Measurements from ENCODE around the gene OAT.
"Not testable (repeated sequence)": the region's sequence is repeated elsewhere in the genome, so short reads cannot be mapped to it uniquely, and the experiment has no call there.

The OAT gene

DNA sequence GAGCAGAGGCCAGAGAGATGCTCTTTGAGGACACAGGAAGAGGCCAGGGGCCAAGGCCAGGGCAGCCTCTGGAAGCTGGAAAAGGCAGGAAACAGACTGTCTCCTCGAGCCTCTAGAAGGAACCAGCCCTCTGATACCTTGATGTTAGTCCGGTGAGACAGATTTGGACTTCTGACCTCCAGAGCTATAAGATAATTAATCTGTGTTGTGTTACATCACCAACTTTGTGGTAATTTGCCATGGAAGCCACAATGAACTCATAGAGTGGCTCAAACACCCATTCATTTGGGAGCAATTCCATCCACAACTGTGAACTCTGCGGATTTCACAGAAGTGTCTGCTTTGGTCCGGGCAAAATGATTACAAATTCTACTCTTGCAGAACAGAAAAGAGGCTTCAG is 48.7 kb downstream of the OAT start:
- TF ChIP-seq EZH2 (IDR thresholded peaks at IDR 0.05; ENCODE audit: borderline replicate concordance, low read depth, low read length, severe bottlenecking): no peak
- TF ChIP-seq, protein P1, sequence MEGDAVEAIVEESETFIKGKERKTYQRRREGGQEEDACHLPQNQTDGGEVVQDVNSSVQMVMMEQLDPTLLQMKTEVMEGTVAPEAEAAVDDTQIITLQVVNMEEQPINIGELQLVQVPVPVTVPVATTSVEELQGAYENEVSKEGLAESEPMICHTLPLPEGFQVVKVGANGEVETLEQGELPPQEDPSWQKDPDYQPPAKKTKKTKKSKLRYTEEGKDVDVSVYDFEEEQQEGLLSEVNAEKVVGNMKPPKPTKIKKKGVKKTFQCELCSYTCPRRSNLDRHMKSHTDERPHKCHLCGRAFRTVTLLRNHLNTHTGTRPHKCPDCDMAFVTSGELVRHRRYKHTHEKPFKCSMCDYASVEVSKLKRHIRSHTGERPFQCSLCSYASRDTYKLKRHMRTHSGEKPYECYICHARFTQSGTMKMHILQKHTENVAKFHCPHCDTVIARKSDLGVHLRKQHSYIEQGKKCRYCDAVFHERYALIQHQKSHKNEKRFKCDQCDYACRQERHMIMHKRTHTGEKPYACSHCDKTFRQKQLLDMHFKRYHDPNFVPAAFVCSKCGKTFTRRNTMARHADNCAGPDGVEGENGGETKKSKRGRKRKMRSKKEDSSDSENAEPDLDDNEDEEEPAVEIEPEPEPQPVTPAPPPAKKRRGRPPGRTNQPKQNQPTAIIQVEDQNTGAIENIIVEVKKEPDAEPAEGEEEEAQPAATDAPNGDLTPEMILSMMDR (IDR thresholded peaks at IDR 0.05; ENCODE audit: borderline replicate concordance, extremely low read depth, low read length, poor library complexity, severe bottlenecking): no peak
- Histone ChIP-seq H4K20me1 (ENCODE audit: insufficient read depth, low read length) (no peaks in the 10 kb centered on the region), H3K9ac (ENCODE audit: low read depth, low read length) (no peak overlapping the region), H3K36me3 (ENCODE audit: insufficient read depth, low read length) (no peaks in the 10 kb centered on the region), H2AFZ (ENCODE audit: low read depth, low read length) (no peak overlapping the region), H3K4me3 (ENCODE audit: low read depth in 1 of 2, low read length in 2 of 2) (no peak overlapping the region), H3K27ac (ENCODE audit: low read length) (no peak overlapping the region), H3K79me2 (ENCODE audit: insufficient read depth, low read length) (no peaks in the 10 kb centered on the region), H3K27me3 (ENCODE audit: insufficient read depth, low read length, poor library complexity) (no peaks in the 10 kb centered on the region), H3K4me1 (ENCODE audit: insufficient read depth, low read length) (peaks cover 17% of the 10 kb centered on the region), H3K9me3 (ENCODE audit: insufficient read depth, low read length, severe bottlenecking) (no peaks in the 10 kb centered on the region), H3K4me2 (ENCODE audit: insufficient read depth, low read length) (no peak overlapping the region)
- ATAC-seq (ENCODE audit: insufficient read depth, low read depth) (no peak), DNase-seq (no peak)

DNA sequence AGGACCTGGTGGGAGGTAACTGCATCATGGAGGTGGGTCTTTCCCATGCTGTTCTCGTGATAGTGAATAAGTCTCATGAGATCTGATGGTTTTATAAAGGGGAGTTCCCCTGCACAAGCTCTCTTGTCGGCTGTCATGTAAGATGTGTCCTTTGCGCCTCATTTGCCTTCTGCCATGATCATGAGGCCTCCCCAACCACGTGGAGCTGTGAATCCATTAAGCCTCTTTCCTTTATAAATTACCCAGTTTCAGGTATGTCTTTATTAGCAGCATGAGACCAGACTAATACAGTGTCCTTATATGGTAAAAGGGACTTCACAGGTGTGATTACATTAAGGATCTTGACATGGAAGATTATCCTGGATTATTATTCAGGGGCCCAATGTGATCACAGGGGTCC is 49.2 kb downstream of the OAT start:
- not testable (repeated sequence) for DNase-seq; H3K9me3 ChIP-seq (ENCODE audit: insufficient read depth, low read length, severe bottlenecking); H3K27ac ChIP-seq (ENCODE audit: low read length); H3K9ac ChIP-seq (ENCODE audit: low read depth, low read length); H2AFZ ChIP-seq (ENCODE audit: low read depth, low read length); H3K36me3 ChIP-seq (ENCODE audit: insufficient read depth, low read length); H3K4me3 ChIP-seq (ENCODE audit: low read depth in 1 of 2, low read length in 2 of 2); H3K27me3 ChIP-seq (ENCODE audit: insufficient read depth, low read length, poor library complexity); H3K4me2 ChIP-seq (ENCODE audit: insufficient read depth, low read length); H4K20me1 ChIP-seq (ENCODE audit: insufficient read depth, low read length); H3K79me2 ChIP-seq (ENCODE audit: insufficient read depth, low read length); ATAC-seq (ENCODE audit: insufficient read depth, low read depth)
- peaks cover 17% of the 10 kb centered on the region for H3K4me1 ChIP-seq (ENCODE audit: insufficient read depth, low read length)

DNA sequence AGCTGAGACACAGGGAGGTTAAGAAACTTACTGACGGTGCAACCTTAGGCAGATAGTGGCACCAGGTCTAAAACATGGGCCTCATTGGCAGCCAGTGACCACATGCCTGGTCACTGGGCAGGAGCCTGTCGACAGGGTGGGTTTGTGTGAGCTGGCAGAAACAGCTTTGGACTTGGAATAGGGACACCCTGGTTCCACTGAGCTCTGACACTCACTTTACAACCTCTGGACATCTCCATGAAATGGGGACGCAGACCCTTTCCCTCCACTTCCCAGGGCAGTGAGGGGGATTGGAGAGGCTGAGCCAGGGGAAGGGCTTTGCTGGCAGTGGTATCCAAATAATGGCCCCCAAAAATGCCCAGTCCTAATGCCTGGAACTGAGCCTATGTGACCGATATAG is 49.7 kb downstream of the OAT start:
- no peaks in the 10 kb centered on the region for H3K79me2 ChIP-seq (ENCODE audit: insufficient read depth, low read length)
- no peak overlapping the region for H3K9ac ChIP-seq (ENCODE audit: low read depth, low read length)
- no peak overlapping the region for H2AFZ ChIP-seq (ENCODE audit: low read depth, low read length)
- no peak for TF ChIP-seq EZH2 (IDR thresholded peaks at IDR 0.05; ENCODE audit: borderline replicate concordance, low read depth, low read length, severe bottlenecking)
- TF ChIP-seq, protein P1 (IDR thresholded peaks at IDR 0.05; ENCODE audit: borderline replicate concordance, extremely low read depth, low read length, poor library complexity, severe bottlenecking): no peak
- H3K4me3 ChIP-seq (ENCODE audit: low read depth in 1 of 2, low read length in 2 of 2): no peak overlapping the region
- H3K4me1 ChIP-seq (ENCODE audit: insufficient read depth, low read length): peaks cover 17% of the 10 kb centered on the region
- no peaks in the 10 kb centered on the region for H3K36me3 ChIP-seq (ENCODE audit: insufficient read depth, low read length)
- no peaks in the 10 kb centered on the region for H3K27me3 ChIP-seq (ENCODE audit: insufficient read depth, low read length, poor library complexity)
- no peaks in the 10 kb centered on the region for H4K20me1 ChIP-seq (ENCODE audit: insufficient read depth, low read length)
- ATAC-seq (ENCODE audit: insufficient read depth, low read depth) (no peak), DNase-seq (no peak)
- H3K27ac ChIP-seq (ENCODE audit: low read length): no peak overlapping the region
- H3K4me2 ChIP-seq (ENCODE audit: insufficient read depth, low read length): no peak overlapping the region
- H3K9me3 ChIP-seq (ENCODE audit: insufficient read depth, low read length, severe bottlenecking): no peaks in the 10 kb centered on the region

DNA sequence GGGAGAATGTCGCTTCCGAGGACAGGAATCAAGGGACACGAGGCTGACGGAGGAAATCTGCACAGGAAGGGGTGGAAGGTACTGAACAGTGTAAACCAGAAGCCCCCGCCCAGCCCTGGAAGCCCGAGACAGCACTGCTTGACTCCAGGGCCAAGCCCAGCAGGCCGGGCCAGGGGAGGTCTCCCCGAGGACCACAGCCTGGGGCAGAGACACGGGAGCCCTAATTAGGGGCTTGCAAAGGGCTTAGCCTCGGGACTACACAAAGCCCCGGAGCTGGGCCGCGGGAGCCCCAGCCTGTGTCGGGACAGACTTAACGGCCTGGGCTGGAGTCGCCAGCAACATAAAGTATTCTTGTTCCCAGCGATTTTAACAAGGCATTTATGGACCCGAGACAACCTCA is 50.8 kb downstream of the OAT start:
- ATAC-seq (ENCODE audit: insufficient read depth, low read depth): no peak
- Histone ChIP-seq H3K9me3 (ENCODE audit: insufficient read depth, low read length, severe bottlenecking) (no peaks in the 10 kb centered on the region), H3K27me3 (ENCODE audit: insufficient read depth, low read length, poor library complexity) (no peaks in the 10 kb centered on the region), H3K4me3 (ENCODE audit: low read depth in 1 of 2, low read length in 2 of 2) (no peak overlapping the region), H3K9ac (ENCODE audit: low read depth, low read length) (no peak overlapping the region), H3K36me3 (ENCODE audit: insufficient read depth, low read length) (no peaks in the 10 kb centered on the region), H3K4me1 (ENCODE audit: insufficient read depth, low read length) (peaks cover 17% of the 10 kb centered on the region), H3K79me2 (ENCODE audit: insufficient read depth, low read length) (no peaks in the 10 kb centered on the region), H4K20me1 (ENCODE audit: insufficient read depth, low read length) (no peaks in the 10 kb centered on the region), H3K27ac (ENCODE audit: low read length) (no peak overlapping the region), H3K4me2 (ENCODE audit: insufficient read depth, low read length) (no peak overlapping the region), H2AFZ (ENCODE audit: low read depth, low read length) (no peak overlapping the region)
- TF ChIP-seq EZH2 (IDR thresholded peaks at IDR 0.05; ENCODE audit: borderline replicate concordance, low read depth, low read length, severe bottlenecking): no peak
- TF ChIP-seq, protein P1 (IDR thresholded peaks at IDR 0.05; ENCODE audit: borderline replicate concordance, extremely low read depth, low read length, poor library complexity, severe bottlenecking): no peak
- no peak for DNase-seq
